Measurements from ENCODE around the gene GDPD5.

GDPD5 gene

GRCh38 chr11:75490221-75491181 is 35.2 kb downstream of the GDPD5 start:
- no peak for DNase-seq (ENCODE audit: low spot score)

- no peak for DNase-seq (ENCODE audit: low spot score)
Measured at GRCh38 chr11:75487365-75487764, 38.4 kb downstream of the GDPD5 start.

- no peak for DNase-seq (ENCODE audit: low spot score)
Measured at GRCh38 chr11:75485742-75486141, 40.0 kb downstream of the GDPD5 start.

GRCh38 chr11:75482931-75483469 is 42.7 kb downstream of the GDPD5 start:
- no peak for DNase-seq (ENCODE audit: low spot score)

GRCh38 chr11:75481922-75482606 is 43.7 kb downstream of the GDPD5 start:
- no peak for DNase-seq (ENCODE audit: low spot score)

GRCh38 chr11:75481223-75481921 is 44.4 kb downstream of the GDPD5 start:
- DNase-seq (ENCODE audit: low spot score): no peak

GRCh38 chr11:75480185-75481175 is 45.3 kb downstream of the GDPD5 start:
- no peak for DNase-seq (ENCODE audit: low spot score)

- no peak for DNase-seq (ENCODE audit: low spot score)
Measured at GRCh38 chr11:75479597-75480145, 46.1 kb downstream of the GDPD5 start.

- DNase-seq (ENCODE audit: low spot score): no peak
Measured at GRCh38 chr11:75478783-75479596, 46.8 kb downstream of the GDPD5 start.

- DNase-seq (ENCODE audit: low spot score): no peak
Measured at GRCh38 chr11:75477614-75477935, 48.2 kb downstream of the GDPD5 start.

- DNase-seq (ENCODE audit: low spot score): no peak
Measured at GRCh38 chr11:75476739-75477613, 48.8 kb downstream of the GDPD5 start.

- no peak for DNase-seq (ENCODE audit: low spot score)
Measured at GRCh38 chr11:75475767-75476650, 49.7 kb downstream of the GDPD5 start.

- DNase-seq (ENCODE audit: low spot score): no peak
Measured at GRCh38 chr11:75474878-75475766, 50.6 kb downstream of the GDPD5 start.

GRCh38 chr11:75474240-75474639 is 51.5 kb downstream of the GDPD5 start:
- no peak for DNase-seq (ENCODE audit: low spot score)

- DNase-seq (ENCODE audit: low spot score): no peak
Measured at GRCh38 chr11:75473684-75474083, 52.1 kb downstream of the GDPD5 start.

GRCh38 chr11:75472081-75472732 is 53.5 kb downstream of the GDPD5 start:
- no peak for DNase-seq (ENCODE audit: low spot score)
